AG09309 (cell line): ENCODE results near the gene SMARCE1.

Experiments
- DNase-seq: peaks from one replicate; pipeline ENCODE4 v3.0.0-alpha.2; 2010; ENCODE audit warnings: low read depth
- H3K4me3 ChIP-seq: 2 replicates; pipeline ENCODE4 v1.5.1; 2011; ENCODE audit warnings: mild to moderate bottlenecking, low read depth, low read length, moderate library complexity; ENCODE audit not compliant: control insufficient read depth
- TF ChIP-seq, protein P1 (sequence below): IDR thresholded peaks from 2 replicates; pipeline ENCODE4 v1.5.1; 2011; ENCODE audit warnings: mild to moderate bottlenecking, low read depth, low read length, inconsistent platforms; ENCODE audit not compliant: insufficient read depth, control insufficient read depth; ENCODE audit errors: missing control alignments

SMARCE1 gene

DNA sequence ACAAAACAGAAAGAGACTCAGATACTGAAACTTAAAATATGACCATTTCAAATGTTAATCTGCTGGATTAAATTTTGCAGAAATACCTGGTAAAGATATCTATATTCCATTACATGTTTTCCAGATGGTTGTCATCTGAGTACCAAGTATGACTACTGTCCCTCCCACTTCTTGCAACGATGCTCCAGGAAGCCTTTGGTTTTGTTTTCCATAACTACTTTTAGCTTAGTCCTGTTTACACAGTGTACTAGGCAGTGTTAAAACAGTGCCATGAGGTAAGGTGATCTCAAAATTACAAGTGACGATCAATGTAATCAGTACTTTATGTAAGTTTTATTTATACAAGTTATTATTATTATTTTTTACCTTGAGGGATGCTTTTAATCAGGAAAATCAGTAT lies 17.8 kb downstream of the SMARCE1 start:
- DNase-seq = no peak
- H3K4me3 ChIP-seq = no peak overlapping the region
- TF ChIP-seq, protein P1, sequence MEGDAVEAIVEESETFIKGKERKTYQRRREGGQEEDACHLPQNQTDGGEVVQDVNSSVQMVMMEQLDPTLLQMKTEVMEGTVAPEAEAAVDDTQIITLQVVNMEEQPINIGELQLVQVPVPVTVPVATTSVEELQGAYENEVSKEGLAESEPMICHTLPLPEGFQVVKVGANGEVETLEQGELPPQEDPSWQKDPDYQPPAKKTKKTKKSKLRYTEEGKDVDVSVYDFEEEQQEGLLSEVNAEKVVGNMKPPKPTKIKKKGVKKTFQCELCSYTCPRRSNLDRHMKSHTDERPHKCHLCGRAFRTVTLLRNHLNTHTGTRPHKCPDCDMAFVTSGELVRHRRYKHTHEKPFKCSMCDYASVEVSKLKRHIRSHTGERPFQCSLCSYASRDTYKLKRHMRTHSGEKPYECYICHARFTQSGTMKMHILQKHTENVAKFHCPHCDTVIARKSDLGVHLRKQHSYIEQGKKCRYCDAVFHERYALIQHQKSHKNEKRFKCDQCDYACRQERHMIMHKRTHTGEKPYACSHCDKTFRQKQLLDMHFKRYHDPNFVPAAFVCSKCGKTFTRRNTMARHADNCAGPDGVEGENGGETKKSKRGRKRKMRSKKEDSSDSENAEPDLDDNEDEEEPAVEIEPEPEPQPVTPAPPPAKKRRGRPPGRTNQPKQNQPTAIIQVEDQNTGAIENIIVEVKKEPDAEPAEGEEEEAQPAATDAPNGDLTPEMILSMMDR = no peak

DNA sequence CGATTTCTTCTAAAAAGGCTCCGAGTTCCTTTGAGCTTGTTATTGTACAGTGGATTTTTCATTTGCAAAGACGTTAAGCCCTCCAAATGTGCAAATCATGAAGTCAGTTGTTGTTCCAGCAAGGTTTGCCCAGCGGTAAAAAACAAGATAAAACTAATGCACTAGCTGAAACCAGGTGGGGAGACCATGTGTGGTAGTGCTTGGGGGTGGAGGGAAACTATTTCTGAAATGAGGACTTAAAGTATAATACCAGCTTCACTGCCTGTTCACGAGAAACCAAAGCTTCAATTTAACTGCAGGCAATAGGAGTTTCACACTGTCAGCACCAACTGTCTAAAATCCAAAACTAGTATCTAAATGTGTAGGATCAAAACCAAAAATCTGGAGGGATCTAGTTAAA lies 22.3 kb downstream of the SMARCE1 start:
- no peak overlapping the region for H3K4me3 ChIP-seq
- DNase-seq = no peak
- TF ChIP-seq, protein P1 = no peak

- H3K4me3 ChIP-seq = no peak overlapping the region
Observed at GRCh38 chr17:40623419-40624210, 24.0 kb downstream of the SMARCE1 start.

DNA sequence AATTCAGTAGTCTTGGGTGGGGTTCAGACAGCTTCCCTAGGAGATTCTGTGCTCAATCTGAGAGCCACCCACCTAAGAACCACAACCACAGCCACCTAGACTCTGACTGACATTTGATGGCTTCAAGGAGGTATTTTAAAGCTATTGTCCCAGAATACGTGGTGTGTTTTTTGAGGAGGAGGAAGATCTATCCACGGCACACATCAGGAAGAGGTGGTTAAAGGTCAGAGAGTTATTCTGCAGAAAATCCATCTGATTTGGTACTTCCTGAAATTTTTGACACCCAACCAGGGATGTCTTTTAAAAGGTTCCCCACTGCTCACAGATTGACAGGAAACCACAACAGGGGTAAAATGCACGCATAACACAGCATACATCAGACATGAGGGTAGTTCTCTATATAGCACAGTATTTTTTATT lies 25.1 kb downstream of the SMARCE1 start:
- TF ChIP-seq, protein P1 = no peak
- no peak for DNase-seq
- H3K4me3 ChIP-seq = no peak overlapping the region

More at GRCh38 chr17:40623419-40624210, 24.0 kb downstream of the SMARCE1 start:
- TF ChIP-seq, protein P1 = no peak
- no peak for DNase-seq

GRCh38 chr17:40621578-40621977 lies 26.0 kb downstream of the SMARCE1 start:
- TF ChIP-seq, protein P1 = no peak
- DNase-seq = no peak
- H3K4me3 ChIP-seq = no peak overlapping the region

GRCh38 chr17:40621019-40621418 lies 26.6 kb downstream of the SMARCE1 start:
- TF ChIP-seq, protein P1 = no peak
- no peak overlapping the region for H3K4me3 ChIP-seq
- no peak for DNase-seq
